ENCODE measurements around the gene HEG1.
A peak's percentile ranks its signal among the peaks of the same experiment; 100 is the strongest.

HEG1 gene

GRCh38 chr3:125051205-125051604, 4.6 kb downstream of the HEG1 start:
- Histone ChIP-seq H3K9me3 (ENCODE audit: severe bottlenecking) (no peaks in the 10 kb centered on the region), H3K4me3 (ENCODE audit: severe bottlenecking) (no peak overlapping the region), H3K4me1 (ENCODE audit: insufficient read depth, poor library complexity, severe bottlenecking) (peaks cover 43% of the 10 kb centered on the region), H3K27ac (ENCODE audit: poor library complexity, severe bottlenecking) (peak overlapping the region; percentile 79), H3K36me3 (ENCODE audit: low read depth) (peaks cover 20% of the 10 kb centered on the region; the same call in 1 of the 2 replicates), H3K27me3 (ENCODE audit: insufficient read depth, poor library complexity, severe bottlenecking) (no peaks in the 10 kb centered on the region)
- ATAC-seq (ENCODE audit: low read depth), result no peak
- DNase-seq (ENCODE audit: low spot score), result no peak
- TF ChIP-seq, protein P1, sequence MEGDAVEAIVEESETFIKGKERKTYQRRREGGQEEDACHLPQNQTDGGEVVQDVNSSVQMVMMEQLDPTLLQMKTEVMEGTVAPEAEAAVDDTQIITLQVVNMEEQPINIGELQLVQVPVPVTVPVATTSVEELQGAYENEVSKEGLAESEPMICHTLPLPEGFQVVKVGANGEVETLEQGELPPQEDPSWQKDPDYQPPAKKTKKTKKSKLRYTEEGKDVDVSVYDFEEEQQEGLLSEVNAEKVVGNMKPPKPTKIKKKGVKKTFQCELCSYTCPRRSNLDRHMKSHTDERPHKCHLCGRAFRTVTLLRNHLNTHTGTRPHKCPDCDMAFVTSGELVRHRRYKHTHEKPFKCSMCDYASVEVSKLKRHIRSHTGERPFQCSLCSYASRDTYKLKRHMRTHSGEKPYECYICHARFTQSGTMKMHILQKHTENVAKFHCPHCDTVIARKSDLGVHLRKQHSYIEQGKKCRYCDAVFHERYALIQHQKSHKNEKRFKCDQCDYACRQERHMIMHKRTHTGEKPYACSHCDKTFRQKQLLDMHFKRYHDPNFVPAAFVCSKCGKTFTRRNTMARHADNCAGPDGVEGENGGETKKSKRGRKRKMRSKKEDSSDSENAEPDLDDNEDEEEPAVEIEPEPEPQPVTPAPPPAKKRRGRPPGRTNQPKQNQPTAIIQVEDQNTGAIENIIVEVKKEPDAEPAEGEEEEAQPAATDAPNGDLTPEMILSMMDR (IDR thresholded peaks at IDR 0.05; ENCODE audit: poor library complexity, severe bottlenecking), result no peak

DNA sequence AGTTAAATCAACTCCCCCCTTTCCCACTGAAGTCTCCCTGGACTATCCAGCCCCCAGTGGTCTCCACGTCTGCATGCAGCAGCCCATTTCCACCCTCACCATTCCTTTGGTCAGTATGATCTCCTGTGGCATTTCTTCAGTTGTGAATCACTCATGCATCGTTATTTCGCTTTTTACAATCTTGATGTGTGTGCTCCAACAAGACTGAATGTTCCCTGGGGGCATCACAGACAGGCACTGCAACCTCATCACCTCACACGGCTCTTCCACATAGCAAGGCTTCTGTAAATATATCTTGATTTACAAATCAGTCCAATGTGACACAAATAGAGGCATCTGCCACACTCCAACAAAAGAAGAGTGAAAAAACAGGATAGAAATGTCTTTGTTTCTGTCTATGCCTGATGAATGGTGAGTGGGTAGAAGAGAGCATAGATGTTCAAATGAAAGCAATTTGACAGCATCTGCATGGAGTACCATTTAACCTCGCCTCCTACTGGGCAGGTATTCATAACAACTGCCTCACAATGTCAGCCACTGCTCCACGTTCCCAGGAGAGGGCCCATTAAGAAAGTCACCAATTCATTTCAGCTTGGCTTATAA, 5.2 kb downstream of the HEG1 start:
- ATAC-seq (ENCODE audit: low read depth) (no peak), DNase-seq (ENCODE audit: low spot score) (no peak)
- Histone ChIP-seq H3K36me3 (ENCODE audit: low read depth) (peaks cover 20% of the 10 kb centered on the region; the same call in 1 of the 2 replicates), H3K4me3 (ENCODE audit: severe bottlenecking) (no peak overlapping the region), H3K27ac (ENCODE audit: poor library complexity, severe bottlenecking) (peak overlapping the region; percentile 79), H3K27me3 (ENCODE audit: insufficient read depth, poor library complexity, severe bottlenecking) (no peaks in the 10 kb centered on the region), H3K9me3 (ENCODE audit: severe bottlenecking) (no peaks in the 10 kb centered on the region), H3K4me1 (ENCODE audit: insufficient read depth, poor library complexity, severe bottlenecking) (peaks cover 49% of the 10 kb centered on the region)
- TF ChIP-seq, protein P1 (IDR thresholded peaks at IDR 0.05; ENCODE audit: poor library complexity, severe bottlenecking), result no peak

DNA sequence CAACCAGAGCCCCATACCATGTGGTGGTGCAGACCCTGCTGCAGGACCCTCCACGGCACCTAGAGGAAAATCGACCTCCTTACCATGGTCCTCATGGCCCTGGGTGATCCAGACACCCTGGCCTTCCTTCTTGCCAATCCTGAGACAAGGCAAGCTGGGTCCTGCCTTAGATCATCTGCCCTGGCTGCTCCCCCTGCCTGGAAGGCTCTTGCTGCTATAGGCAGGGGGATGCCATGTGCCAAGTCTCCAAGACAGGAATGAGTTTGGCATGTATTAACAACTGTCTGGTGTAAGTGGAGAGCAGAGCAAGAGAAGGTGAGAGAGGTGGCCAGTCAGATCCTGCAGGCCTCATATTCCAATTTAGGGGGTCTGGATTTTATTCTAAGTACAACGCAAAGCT, 7.5 kb downstream of the HEG1 start:
- Histone ChIP-seq H3K9me3 (ENCODE audit: severe bottlenecking) (no peaks in the 10 kb centered on the region), H3K27me3 (ENCODE audit: insufficient read depth, poor library complexity, severe bottlenecking) (no peaks in the 10 kb centered on the region), H3K4me1 (ENCODE audit: insufficient read depth, poor library complexity, severe bottlenecking) (peaks cover 42% of the 10 kb centered on the region), H3K27ac (ENCODE audit: poor library complexity, severe bottlenecking) (peak overlapping the region; percentile 7), H3K36me3 (ENCODE audit: low read depth) (peaks cover 20% of the 10 kb centered on the region; the same call in 1 of the 2 replicates), H3K4me3 (ENCODE audit: severe bottlenecking) (no peak overlapping the region)
- TF ChIP-seq, protein P1 (IDR thresholded peaks at IDR 0.05; ENCODE audit: poor library complexity, severe bottlenecking), result no peak
- ATAC-seq (ENCODE audit: low read depth) (peak; percentile 24), DNase-seq (ENCODE audit: low spot score) (no peak)

DNA sequence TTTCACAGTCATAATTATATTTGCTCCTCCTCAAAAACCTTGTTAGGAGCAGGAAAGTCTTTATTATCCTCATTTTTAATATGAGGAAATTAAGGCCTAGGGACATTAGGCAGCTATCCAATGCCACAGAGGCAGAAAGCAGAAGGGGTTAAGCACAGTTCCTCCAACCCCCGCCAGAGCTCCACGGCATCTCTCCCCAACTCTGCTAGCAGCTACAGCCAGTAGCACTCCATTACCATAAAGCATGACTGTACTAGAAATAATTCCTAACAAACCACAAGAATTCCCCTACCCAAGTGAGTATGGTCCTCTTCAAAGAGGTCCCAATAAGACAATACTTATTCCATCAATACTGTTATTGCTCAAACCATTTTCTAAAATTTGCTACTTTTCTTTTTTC, 9.8 kb downstream of the HEG1 start:
- TF ChIP-seq, protein P1 (IDR thresholded peaks at IDR 0.05; ENCODE audit: poor library complexity, severe bottlenecking), result peak; percentile 13
- Histone ChIP-seq H3K4me3 (ENCODE audit: severe bottlenecking) (no peak overlapping the region), H3K27me3 (ENCODE audit: insufficient read depth, poor library complexity, severe bottlenecking) (no peaks in the 10 kb centered on the region), H3K4me1 (ENCODE audit: insufficient read depth, poor library complexity, severe bottlenecking) (peaks cover 21% of the 10 kb centered on the region), H3K9me3 (ENCODE audit: severe bottlenecking) (no peaks in the 10 kb centered on the region), H3K36me3 (ENCODE audit: low read depth) (peaks cover 21% of the 10 kb centered on the region; the same call in 1 of the 2 replicates), H3K27ac (ENCODE audit: poor library complexity, severe bottlenecking) (no peak overlapping the region)
- no peak for DNase-seq (ENCODE audit: low spot score)
- ATAC-seq (ENCODE audit: low read depth), result peak; percentile 96

DNA sequence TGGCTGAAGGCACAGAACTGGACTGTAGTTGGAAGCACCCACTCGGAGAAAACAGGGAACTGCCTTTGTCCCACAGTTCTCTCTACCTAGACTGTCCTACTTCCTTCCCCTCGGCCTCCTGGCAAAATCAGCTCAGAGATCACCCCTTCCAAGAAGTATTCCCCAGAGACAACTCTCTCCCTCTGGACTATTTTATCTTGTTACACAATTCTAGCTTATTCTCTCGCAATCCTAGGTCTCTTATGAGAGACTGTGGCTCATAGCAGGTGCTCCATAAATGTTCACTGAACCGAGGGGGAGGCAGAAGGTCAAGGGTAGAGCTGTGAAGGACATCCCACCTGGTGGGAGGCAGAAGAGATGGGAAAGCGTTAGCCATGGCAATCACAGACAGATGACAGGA, 10.6 kb downstream of the HEG1 start:
- Histone ChIP-seq H3K27ac (ENCODE audit: poor library complexity, severe bottlenecking) (no peak overlapping the region), H3K27me3 (ENCODE audit: insufficient read depth, poor library complexity, severe bottlenecking) (no peaks in the 10 kb centered on the region), H3K36me3 (ENCODE audit: low read depth) (peaks cover 15% of the 10 kb centered on the region; the same call in 1 of the 2 replicates), H3K4me1 (ENCODE audit: insufficient read depth, poor library complexity, severe bottlenecking) (peaks cover 21% of the 10 kb centered on the region), H3K9me3 (ENCODE audit: severe bottlenecking) (no peaks in the 10 kb centered on the region), H3K4me3 (ENCODE audit: severe bottlenecking) (no peak overlapping the region)
- no peak for DNase-seq (ENCODE audit: low spot score)
- ATAC-seq (ENCODE audit: low read depth), result no peak
- TF ChIP-seq, protein P1 (IDR thresholded peaks at IDR 0.05; ENCODE audit: poor library complexity, severe bottlenecking), result no peak

Data from RWPE2 (cell line).